Medulla oblongata (tissue), 1 donor: ENCODE results near the gene METTL1.
A peak's percentile ranks its signal among the peaks of the same experiment; 100 is the strongest.
"Not testable (repeated sequence)": the region's sequence is repeated elsewhere in the genome, so short reads cannot be mapped to it uniquely, and the experiment has no call there.

Experiments
- DNase-seq: peaks from one replicate; pipeline ENCODE4 v3.0.0-alpha.2; 2015; ENCODE audit errors: extremely low spot score

METTL1 gene

DNA sequence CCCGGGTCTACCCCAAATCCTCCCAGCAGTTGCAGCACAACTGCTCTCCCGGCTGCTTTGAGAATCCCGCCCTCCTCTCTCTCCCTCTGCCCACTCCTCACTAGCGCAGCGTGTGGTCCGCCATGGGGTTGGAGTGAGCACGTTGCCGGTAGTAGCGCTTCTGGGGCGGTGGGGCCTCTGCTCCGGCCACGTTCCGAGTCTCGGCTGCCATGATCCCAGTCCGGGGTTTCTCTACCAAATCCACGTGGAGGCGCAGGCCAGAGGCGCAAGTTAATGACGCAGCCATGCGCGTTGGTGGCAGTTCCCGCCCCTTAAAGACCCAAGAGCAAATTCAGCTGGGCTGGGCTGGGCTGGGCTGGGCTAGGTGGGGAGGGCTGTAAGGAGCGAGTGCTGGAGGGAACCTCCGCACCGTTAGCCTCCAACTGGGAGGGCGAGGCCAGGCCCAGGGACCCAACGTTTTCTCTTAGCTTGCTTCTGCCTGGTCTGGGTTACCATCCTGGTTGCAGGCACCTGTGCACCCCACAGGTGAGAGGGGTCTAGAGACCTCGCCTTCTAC lies at the start of gene METTL1:
Gene METTL1 (minus strand): TSS at position 233 of the 556 bp plus-strand sequence. CDS start 22 bp downstream, at position 211.
- DNase-seq: peak; percentile 97

DNA sequence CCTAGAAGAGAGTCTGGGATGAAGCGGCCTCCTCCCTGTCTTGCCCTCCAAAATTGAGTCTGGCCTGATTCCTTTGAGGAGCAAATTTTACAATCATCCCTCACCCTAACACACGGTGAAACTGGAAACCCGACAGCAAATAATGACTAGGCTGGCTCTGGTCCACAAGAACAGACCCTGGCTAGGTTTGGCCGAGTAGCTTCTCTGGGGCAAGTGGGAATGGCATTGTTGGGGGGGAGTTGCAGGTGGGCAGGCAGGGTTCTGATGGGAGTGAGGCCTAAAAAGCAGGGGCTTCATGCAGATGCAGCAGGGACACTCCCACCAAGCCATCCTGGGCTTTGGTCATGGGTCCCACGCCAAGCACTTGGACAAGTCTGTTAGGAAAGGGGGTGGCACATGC lies 49.1 kb upstream of the METTL1 start:
- not testable (repeated sequence) for DNase-seq

- not testable (repeated sequence) for DNase-seq
These were observed 48.2 kb upstream of the METTL1 start for GRCh38 chr12:57820119-57820518.

DNA sequence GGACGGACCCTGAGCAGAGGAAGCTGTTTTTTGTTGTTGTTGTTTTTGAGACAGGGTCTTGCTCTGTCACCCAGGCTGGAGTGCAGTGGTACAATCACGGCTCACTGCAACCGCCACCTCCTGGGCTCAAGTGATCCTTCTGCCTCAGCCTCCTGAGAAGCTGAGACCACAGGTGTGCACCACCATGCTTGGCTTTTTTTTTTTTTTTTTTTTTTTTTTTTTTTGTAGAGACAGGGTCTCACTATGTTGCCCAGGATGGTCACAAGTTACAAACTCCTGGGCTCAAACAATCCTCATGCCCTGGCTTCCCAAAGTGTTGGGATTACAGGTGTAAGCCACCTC lies 46.1 kb upstream of the METTL1 start:
- DNase-seq: not testable (repeated sequence)

DNA sequence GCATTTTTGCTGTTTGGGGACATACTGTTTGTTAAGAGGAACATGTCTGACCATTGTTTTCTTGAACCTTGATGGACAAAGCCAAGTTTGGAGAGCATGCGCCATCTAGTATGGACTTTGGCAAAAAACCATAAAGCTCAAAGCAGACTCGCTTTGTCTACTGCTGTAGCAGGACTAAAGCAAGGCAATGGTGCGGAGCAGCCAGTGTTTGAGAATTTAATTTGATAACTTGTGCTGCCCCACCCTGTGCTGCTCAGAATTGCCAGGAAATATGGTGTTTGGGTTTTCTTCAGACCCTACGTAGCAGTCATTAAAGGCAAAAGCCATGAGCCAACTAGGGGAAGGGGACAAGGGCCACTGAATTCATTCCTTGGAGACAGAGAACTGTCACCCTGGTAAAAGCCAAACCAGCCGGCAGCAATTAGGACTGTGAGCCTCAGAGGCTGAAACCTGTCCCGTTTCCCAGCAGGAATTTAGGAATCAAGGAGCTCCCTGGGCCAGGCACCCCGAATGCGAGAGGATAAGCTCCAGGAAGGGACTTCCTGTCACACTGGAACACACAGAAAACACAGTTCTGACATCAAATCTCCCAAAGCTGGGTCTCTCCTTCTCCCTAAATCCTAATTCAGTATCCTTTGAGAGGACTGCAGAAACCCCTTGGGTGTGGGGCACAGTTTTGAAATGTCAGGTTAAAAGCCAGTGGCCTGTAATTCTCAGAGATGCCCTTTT lies 45.5 kb upstream of the METTL1 start:
- DNase-seq: no peak

DNA sequence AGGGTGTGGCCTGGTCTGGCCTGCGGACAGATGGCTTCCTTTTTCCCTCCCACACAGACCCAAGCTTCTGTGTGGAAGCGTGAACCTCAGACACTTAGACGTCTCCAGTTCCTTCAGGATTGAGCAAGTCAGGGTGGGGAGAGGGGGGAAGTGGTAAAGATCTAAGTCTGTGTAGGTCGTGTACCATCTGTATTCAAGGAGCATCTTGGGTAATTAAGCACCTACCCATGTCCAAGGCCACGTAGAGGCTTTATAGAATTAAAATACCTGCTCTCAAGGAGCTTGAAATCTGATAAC lies 44.9 kb upstream of the METTL1 start:
- DNase-seq: no peak

- DNase-seq: no peak
These were observed 44.3 kb upstream of the METTL1 start for GRCh38 chr12:57816001-57816854.

DNA sequence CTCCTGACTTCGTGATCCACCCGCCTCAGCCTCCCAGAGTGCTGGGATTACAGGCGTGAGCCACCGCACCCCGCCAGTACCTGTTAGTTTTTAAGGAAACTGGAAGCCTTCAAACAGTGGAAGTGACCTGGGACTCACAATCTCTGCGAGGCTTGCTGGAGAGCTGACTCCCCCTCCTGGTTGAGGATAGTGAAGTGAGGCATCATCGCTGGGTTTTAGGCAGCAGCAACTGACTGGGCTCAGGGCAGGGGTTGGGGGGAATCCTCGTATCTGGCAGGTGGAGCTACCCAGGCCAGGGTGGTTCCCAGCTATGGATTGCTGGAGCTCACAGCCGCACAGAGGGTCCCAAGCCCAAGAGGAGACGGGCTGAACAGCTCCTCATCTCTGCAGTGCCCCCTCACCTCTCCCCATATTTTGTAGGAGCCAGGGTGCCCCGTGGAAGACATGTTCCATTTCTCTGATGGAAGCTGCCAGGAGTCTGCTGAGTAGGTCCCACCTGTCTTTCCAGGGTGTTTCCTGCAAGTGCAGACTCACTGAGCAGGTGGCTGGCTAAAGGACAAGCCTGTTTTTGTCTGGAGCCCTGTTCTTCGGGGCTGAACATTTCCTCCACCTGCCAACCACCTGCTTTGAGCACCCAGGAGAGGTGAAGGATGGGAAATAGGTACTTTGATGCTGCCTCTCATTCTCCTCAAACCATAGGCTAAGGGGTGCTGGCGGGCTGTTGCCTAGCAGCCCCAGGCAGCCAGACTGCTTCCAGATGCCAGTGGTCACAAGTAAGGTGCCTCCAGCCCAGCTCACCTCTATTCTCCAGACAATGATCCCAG lies 43.5 kb upstream of the METTL1 start:
- DNase-seq: no peak

- DNase-seq: no peak
These were observed 42.3 kb upstream of the METTL1 start for GRCh38 chr12:57813971-57814772.

DNA sequence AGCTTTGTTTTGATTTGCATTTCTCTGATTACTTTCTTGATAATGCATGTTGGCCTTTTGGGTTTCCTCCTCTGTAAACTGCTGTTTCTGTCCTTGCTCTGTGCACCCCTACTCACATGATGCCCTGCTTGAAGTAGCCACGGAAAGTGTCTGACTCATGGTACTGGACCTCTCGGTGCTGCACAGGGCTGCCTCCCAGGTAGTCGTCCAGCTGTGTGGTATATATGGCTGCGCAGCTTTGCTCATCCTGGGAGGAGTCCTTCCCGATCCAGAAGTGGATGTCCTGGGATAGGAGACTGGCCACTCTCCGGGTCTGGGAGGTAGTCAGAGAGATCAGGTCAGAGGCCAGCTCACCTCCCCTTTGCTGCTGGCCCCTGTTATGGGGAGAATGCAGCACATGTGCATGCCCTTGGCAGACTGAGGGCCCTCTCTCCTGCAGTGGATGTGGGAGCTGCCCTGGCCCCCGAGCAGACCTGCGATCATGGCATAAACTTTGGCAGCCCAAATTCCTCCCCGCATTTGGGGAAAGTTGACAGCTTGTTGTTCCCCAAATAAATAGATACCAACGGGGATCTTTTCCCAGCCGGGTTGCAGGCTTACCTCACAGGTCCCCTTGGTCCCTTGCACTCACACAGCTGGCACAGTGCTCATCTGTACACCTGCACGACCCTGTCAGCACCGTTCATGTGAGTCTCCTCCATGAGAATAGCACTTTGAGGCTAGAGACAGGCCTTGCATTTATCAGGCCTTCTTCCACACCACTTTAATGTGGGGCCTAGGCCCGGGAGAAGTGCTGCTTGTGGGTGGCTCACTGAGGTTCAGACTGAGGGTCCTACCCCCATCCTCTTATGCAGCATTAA lies 41.4 kb upstream of the METTL1 start:
- no peak for DNase-seq

GRCh38 chr12:57811028-57811755 lies 39.3 kb upstream of the METTL1 start:
- no peak for DNase-seq

DNA sequence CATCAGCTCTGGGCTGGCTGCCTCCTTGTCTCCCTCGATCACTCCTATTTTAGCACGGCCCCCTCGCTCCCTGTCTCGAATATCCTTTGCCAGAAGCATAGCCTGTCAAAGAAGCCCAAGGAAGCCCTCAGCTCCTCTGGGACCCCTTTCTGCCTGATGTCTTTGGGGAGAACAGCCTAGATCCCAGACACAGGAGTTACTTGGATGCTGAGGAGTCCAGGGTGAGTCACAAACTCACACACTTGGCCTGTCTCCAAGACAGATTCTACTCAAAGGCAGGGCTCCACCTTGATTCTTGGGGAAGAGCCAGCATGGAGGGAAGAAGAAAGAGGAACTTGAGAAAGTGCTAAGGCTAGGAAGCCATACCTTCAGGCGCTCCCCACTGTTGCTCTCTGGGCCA lies 38.5 kb upstream of the METTL1 start:
- no peak for DNase-seq

- DNase-seq: no peak
These were observed 37.5 kb upstream of the METTL1 start for GRCh38 chr12:57809425-57809824.

DNA sequence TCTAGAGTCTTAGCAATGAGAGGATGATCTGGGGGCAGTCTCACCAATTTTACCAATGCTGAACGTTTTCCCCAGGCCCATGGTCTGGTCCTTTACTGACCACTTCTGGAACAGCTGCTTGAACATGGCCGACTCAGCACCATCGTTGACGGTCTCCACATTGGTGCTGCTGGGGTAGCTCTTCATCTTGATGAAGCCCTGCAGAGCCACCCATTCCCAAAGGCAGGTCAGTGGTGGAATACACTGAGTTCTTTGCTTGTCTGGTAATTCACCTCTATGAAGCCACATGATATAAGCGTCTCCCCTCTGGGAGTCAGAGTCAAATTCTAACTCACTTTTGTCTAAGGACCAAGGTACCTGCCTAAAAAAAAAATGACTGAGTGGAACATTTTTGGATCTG lies 36.4 kb upstream of the METTL1 start:
- DNase-seq: no peak

DNA sequence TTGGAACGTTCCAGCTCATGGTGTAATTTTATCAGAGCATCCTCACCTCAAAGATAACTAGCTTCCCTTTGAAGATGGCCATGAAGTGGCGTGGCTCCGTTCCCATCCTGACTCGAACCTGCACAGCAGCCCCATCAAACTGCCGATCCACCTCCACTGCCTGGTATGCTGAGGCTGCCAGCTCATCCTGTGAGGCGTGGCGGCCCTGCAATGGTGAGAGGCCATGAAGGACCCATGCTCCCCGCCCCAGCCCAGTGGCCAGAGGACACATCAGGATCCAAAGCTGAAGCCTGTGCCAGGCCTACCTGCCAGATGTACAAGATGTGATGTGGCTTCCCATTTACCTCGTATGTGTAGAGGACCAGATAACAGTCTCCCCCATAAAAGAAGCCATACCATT lies 35.4 kb upstream of the METTL1 start:
- DNase-seq: no peak

DNA sequence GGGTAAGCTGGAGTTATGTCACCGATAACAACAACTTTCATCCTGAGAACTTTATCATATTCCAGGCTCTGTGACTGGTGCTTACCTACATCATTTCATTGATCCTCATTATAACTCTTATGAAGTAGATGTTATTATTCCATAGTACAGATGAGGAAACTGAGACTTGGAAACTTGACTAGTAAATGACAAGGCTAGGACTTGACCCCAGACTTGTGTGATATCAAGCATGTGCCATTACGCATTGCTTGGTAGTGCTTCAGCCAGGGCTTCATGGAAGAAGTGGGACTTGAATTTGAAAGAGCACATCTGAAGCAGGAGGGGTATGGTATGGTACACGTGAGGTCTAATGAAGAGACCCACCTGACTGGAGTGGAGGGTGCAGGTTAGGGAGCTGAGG lies 34.8 kb upstream of the METTL1 start:
- DNase-seq: no peak

DNA sequence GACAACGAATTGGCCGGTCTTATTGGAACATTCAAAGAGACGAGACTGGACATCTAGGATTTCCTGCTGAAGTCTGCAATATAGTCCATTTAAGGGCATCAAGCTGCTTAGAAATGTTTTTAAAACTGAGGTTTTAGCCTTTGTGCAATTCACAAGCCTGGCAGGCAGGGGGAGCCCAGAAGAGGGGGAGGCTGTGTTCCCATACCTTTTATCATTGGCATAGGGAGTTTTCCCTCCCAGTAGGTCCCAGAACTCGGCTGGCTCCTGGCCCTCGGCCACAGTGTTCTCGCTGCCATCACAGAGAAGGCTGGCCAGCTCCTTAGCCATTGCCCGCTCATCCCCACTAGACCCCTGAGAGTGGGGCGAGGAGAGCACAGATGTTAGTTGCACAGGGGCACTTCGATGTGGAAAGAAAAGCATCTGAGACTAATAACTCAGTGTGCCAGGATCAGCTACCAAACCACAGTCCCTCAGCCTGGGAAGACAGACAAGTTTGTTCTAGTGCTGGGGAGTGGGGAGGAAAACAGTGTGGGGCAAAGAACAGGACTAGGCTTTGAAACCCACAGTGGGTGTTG lies 31.5 kb upstream of the METTL1 start:
- DNase-seq: peak; percentile 33

GRCh38 chr12:57802607-57803006 lies 30.7 kb upstream of the METTL1 start:
- no peak for DNase-seq

DNA sequence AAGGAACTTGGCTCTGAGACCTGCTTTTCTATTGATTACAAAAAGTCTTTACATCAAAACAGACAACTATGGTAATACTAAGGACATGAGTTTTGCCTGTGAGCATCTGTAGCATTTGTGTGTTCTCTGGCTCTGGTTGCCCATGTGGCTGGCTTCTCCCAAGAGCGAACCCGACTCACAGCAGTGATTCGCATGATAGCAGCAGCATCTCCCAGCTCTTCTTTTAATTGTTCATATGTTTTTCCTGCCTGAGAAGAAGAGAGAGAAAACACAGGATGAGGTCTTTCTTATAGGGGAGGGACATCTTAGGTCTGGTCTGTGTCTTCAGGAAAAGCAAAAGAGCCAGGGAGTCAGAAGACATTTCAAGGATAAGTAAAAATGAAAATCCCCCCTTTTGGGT lies 29.1 kb upstream of the METTL1 start:
- no peak for DNase-seq
